Naive B cell (primary cell): ENCODE measurements around the gene EFHC1. TPM values are rescaled to one million over a fixed set of nuclear protein-coding genes. Genes with fewer than 3 reads are reported as not detected.

Source experiments
- polyA plus RNA-seq, 6 donors: library from polyadenylated mRNA; unstranded; fragments of 300-500 nt; fragmentation: Illumina TruSeq; gene quantifications; one replicate each; pipeline ENCODE4 v1.2.3, GENCODE V29; 2021; ENCODE audit warnings: low read depth in 6 of 6

Gene EFHC1
- polyA plus RNA-seq, 6 donors from 2014 or later, result 4.1 to 27.2 (median 8.4) TPM

Other genes starting within 250 kb of the EFHC1 start
- under 1 TPM in 1 of 6 donors, not detected in 5; 0.13 TPM for gene IL17A, start 234.0 kb upstream of the EFHC1 start, polyA plus RNA-seq
- gene IL17F, start 175.8 kb upstream of the EFHC1 start, polyA plus RNA-seq, result not detected
- gene MCM3, start 135.6 kb upstream of the EFHC1 start, polyA plus RNA-seq, result 10 to 100 TPM; 45.1 to 70.0 (median 57.3) TPM
- 1 to 10 TPM; 2.4 to 6.2 (median 5.9) TPM for gene PAQR8, start 58.2 kb upstream of the EFHC1 start, polyA plus RNA-seq
- gene TRAM2, start 156.7 kb downstream of the EFHC1 start, polyA plus RNA-seq, result 1 to 10 TPM; 1.4 to 3.9 (median 2.7) TPM